Measurements from ENCODE around the gene ISCU. TPM values are rescaled to one million over a fixed set of nuclear protein-coding genes. Genes with fewer than 3 reads are reported as not detected.
A peak's percentile ranks its signal among the peaks of the same experiment; 100 is the strongest.

The ISCU gene
- total and polyA plus RNA-seq, 10 donors: 98.9 to 220 (median 160) TPM

- Histone ChIP-seq H3K27me3 (replicated peaks in 1 of 7) (peaks cover 0 to 13% (median 0%) of the 10 kb centered on the region in 7 donors), H3K4me1 (peaks cover 0 to 2% (median 0%) of the 10 kb centered on the region in 6 donors), H3K36me3 (no peaks in the 10 kb centered on the region), H3K27ac (no peak overlapping the region), H3K9me3 (no peaks in the 10 kb centered on the region), H3K4me3 (no peak overlapping the region)
- 56 to 65% (median 64%) methylated on average over 14 of the region's 14 CpGs for WGBS, 5 donors
- TF ChIP-seq CTCF (IDR thresholded peaks at IDR 0.05 in 8 of 11, conservative IDR thresholded peaks at IDR 0.05 in 3 of 11) (no peak), POLR2A (IDR thresholded peaks at IDR 0.05) (no peak), POLR2AphosphoS5 (IDR thresholded peaks at IDR 0.05) (no peak)
- no peak for DNase-seq
- intact Hi-C loops (cut with DNase I; ENCODE audit: low total_unique reads): no loop called here
These were observed 42.0 kb downstream of the ISCU start for GRCh38 chr12:108604208-108604941.

- H3K36me3 ChIP-seq: no peaks in the 10 kb centered on the region
- 74 to 93% (median 84%) methylated on average over 3 of the region's 3 CpGs for WGBS, 5 donors
- H3K27me3 ChIP-seq (replicated peaks in 1 of 7): peaks cover 0 to 13% (median 0%) of the 10 kb centered on the region in 7 donors
- no peak overlapping the region for H3K27ac ChIP-seq
- no peak for DNase-seq
- TF ChIP-seq POLR2AphosphoS5 (IDR thresholded peaks at IDR 0.05): no peak
- no peak for TF ChIP-seq CTCF (IDR thresholded peaks at IDR 0.05 in 8 of 11, conservative IDR thresholded peaks at IDR 0.05 in 3 of 11)
- TF ChIP-seq POLR2A (IDR thresholded peaks at IDR 0.05): no peak
- no peaks in the 10 kb centered on the region for H3K9me3 ChIP-seq
- intact Hi-C loops (cut with DNase I; ENCODE audit: low total_unique reads): no loop called here
- H3K4me1 ChIP-seq: peaks cover 0 to 9% (median 0%) of the 10 kb centered on the region in 6 donors
- no peak overlapping the region for H3K4me3 ChIP-seq
These were observed 42.7 kb downstream of the ISCU start for GRCh38 chr12:108605000-108605689.

- H3K27ac ChIP-seq: peak overlapping the region in 1 of 8 donors; percentile 21
- DNase-seq: no peak
- TF ChIP-seq POLR2A (IDR thresholded peaks at IDR 0.05) (no peak), CTCF (IDR thresholded peaks at IDR 0.05 in 8 of 11, conservative IDR thresholded peaks at IDR 0.05 in 3 of 11) (no peak), POLR2AphosphoS5 (IDR thresholded peaks at IDR 0.05) (no peak)
- WGBS, 5 donors: 74 to 91% (median 80%) methylated on average over 4 of the region's 4 CpGs
- no peaks in the 10 kb centered on the region for H3K9me3 ChIP-seq
- H3K36me3 ChIP-seq: no peaks in the 10 kb centered on the region
- intact Hi-C loops (cut with DNase I; ENCODE audit: low total_unique reads): no loop called here
- peaks cover 0 to 12% (median 0%) of the 10 kb centered on the region in 6 donors for H3K4me1 ChIP-seq
- H3K4me3 ChIP-seq: no peak overlapping the region
- H3K27me3 ChIP-seq (replicated peaks in 1 of 7): peaks cover 0 to 13% (median 0%) of the 10 kb centered on the region in 7 donors
These were observed 43.5 kb downstream of the ISCU start for GRCh38 chr12:108605690-108606406.
